ENCODE data around the gene NTHL1.

DNA sequence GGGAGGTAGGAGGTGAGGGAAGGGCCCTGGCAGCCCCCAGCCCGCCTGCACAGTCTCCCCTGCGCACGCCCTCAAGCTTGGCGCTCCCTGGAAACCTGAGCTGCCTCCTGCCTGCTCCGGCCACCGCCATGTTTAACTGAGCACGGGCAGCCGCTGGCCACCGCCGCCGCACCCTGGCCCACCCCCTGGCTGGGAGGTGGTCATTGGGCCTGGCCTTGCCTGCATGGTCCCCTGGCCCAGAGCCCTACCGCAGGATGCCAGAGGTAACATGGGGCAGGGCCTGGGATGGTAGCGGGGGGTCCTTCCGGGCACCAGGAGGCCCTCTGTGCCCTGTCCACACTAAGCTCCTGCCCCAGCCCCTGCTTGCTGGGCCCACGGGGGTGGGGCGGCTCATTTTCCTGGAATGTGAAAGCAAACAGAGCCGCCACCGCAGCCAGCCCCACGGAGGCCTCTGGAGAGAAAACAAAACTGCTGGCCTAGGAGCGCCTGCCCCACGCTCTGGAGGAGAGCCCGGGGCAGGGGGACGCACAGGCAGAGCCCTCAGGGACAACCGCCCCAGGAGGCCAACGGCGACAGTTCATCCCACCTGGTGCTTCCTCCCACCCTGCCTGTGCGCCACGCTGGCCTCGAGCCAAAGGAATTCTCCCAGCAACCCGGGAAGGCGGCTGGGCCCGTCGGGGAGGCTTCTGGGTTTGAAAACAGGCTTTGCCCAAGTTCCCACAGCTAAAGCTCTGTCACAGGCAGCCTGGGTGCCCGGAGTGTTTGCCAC is 12.0 kb downstream of the NTHL1 start:
- TF ChIP-seq ZNF24 (IDR thresholded peaks at IDR 0.05) (no peak), GATA2 (CRISPR knock-in tag; IDR thresholded peaks at IDR 0.05) (no peak), POLR2A (conservative IDR thresholded peaks at IDR 0.05) (no peak)
- TF ChIP-seq, protein P1, sequence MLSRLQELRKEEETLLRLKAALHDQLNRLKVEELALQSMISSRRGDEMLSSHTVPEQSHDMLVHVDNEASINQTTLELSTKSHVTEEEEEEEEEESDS (CRISPR knock-in tag; IDR thresholded peaks at IDR 0.05), result no peak

Measured in K562 (cell line).